NB4 (cell line): ENCODE results near the gene MEF2D.
A peak's percentile ranks its signal among the peaks of the same experiment; 100 is the strongest.

Source experiments
- DNase-seq: peaks from one replicate; pipeline ENCODE4 v3.0.0; 2010; ENCODE audit warnings: low read depth
- H3K4me3 ChIP-seq: one replicate; pipeline ENCODE4 v1.5.1; 2011; ENCODE audit warnings: mild to moderate bottlenecking, low read depth, low read length, moderate library complexity
- CTCF ChIP-seq: IDR thresholded peaks from one replicate; pipeline ENCODE4 v1.5.1; 2012; ENCODE audit warnings: low read depth, low read length
- MAX ChIP-seq: IDR thresholded peaks from 2 replicates; pipeline ENCODE4 v1.6.1; 2011; ENCODE audit warnings: low read depth, low read length
- MYC ChIP-seq: IDR thresholded peaks from 2 replicates; pipeline ENCODE4 v1.6.1; 2011; ENCODE audit warnings: low read depth, low read length
- POLR2A ChIP-seq: IDR thresholded peaks from 2 replicates; pipeline ENCODE4 v1.6.1; 2011; ENCODE audit warnings: mild to moderate bottlenecking; ENCODE audit not compliant: insufficient read length; ENCODE audit errors: extremely low read depth

Gene MEF2D

GRCh38 chr1:156476501-156477298 is 23.9 kb downstream of the MEF2D start:
- no peak for TF ChIP-seq POLR2A
- TF ChIP-seq MYC, result no peak
- no peak for TF ChIP-seq MAX
- TF ChIP-seq CTCF, result no peak
- no peak overlapping the region for H3K4me3 ChIP-seq
- DNase-seq, result peak; percentile 70

GRCh38 chr1:156475568-156476500 is 24.7 kb downstream of the MEF2D start:
- no peak for TF ChIP-seq MAX
- no peak for TF ChIP-seq POLR2A
- TF ChIP-seq CTCF, result no peak
- no peak for TF ChIP-seq MYC
- no peak for DNase-seq
- no peak overlapping the region for H3K4me3 ChIP-seq

- no peak for DNase-seq
- H3K4me3 ChIP-seq, result no peak overlapping the region
- TF ChIP-seq MAX (no peak), CTCF (no peak), MYC (no peak), POLR2A (no peak)
Measured at GRCh38 chr1:156474966-156475365, 25.6 kb downstream of the MEF2D start.

GRCh38 chr1:156471496-156472490 is 28.8 kb downstream of the MEF2D start:
- H3K4me3 ChIP-seq, result no peak overlapping the region
- no peak for DNase-seq
- TF ChIP-seq MAX, result no peak
- TF ChIP-seq MYC, result no peak
- TF ChIP-seq POLR2A, result no peak
- TF ChIP-seq CTCF, result no peak

GRCh38 chr1:156470473-156470872 is 30.1 kb downstream of the MEF2D start:
- no peak overlapping the region for H3K4me3 ChIP-seq
- TF ChIP-seq MYC (no peak), CTCF (no peak), POLR2A (no peak), MAX (no peak)
- DNase-seq, result no peak
